GM19239 (cell line): Measurements from ENCODE around the gene MTFR1L.

Experiments
- DNase-seq: peaks from one replicate; pipeline ENCODE4 v3.0.0; 2011; ENCODE audit warnings: low spot score; ENCODE audit not compliant: insufficient read length
- FAIRE-seq: peaks from 2 replicates; lab custom pipeline; 2011; peaks lifted over from hg19 to GRCh38; lab: Jason Lieb, UNC

MTFR1L gene

GRCh38 chr1:25805863-25806225 lies 13.9 kb upstream of the MTFR1L start:
- DNase-seq (no peak), FAIRE-seq (no peak)

- FAIRE-seq (no peak), DNase-seq (no peak)
Measured at GRCh38 chr1:25806418-25806817, 13.3 kb upstream of the MTFR1L start.

GRCh38 chr1:25807480-25808390 lies 12.0 kb upstream of the MTFR1L start:
- no peak for FAIRE-seq
- no peak for DNase-seq

- FAIRE-seq (no peak), DNase-seq (no peak)
Measured at GRCh38 chr1:25808481-25809244, 11.1 kb upstream of the MTFR1L start.

- DNase-seq, result no peak
- no peak for FAIRE-seq
Measured at GRCh38 chr1:25809283-25809926, 10.3 kb upstream of the MTFR1L start.

- no peak for FAIRE-seq
- DNase-seq, result no peak
Measured at GRCh38 chr1:25809929-25810328, 9.8 kb upstream of the MTFR1L start.

GRCh38 chr1:25810341-25811299 lies 9.1 kb upstream of the MTFR1L start:
- FAIRE-seq, result peak; percentile 33
- DNase-seq, result peak; percentile 77

GRCh38 chr1:25811384-25812082 lies 8.2 kb upstream of the MTFR1L start:
- DNase-seq, result no peak

GRCh38 chr1:25813071-25813733 lies 6.6 kb upstream of the MTFR1L start:
- FAIRE-seq (no peak), DNase-seq (no peak)

More at GRCh38 chr1:25811384-25812082, 8.2 kb upstream of the MTFR1L start:
- FAIRE-seq, result no peak

- FAIRE-seq (no peak), DNase-seq (no peak)
Measured at GRCh38 chr1:25813734-25814471, 5.9 kb upstream of the MTFR1L start.

- FAIRE-seq, result no peak
- no peak for DNase-seq
Measured at GRCh38 chr1:25814549-25815087, 5.1 kb upstream of the MTFR1L start.

- no peak for FAIRE-seq
Measured at GRCh38 chr1:25815208-25816111, 4.3 kb upstream of the MTFR1L start.

GRCh38 chr1:25816112-25816718 lies 3.5 kb upstream of the MTFR1L start:
- no peak for FAIRE-seq
- DNase-seq, result no peak

More at GRCh38 chr1:25815208-25816111, 4.3 kb upstream of the MTFR1L start:
- no peak for DNase-seq

- DNase-seq (no peak), FAIRE-seq (no peak)
Measured at GRCh38 chr1:25817840-25818501, 1.8 kb upstream of the MTFR1L start.

GRCh38 chr1:25818569-25818968 lies 1.2 kb upstream of the MTFR1L start:
- DNase-seq (no peak), FAIRE-seq (no peak)
